Loucy (cell line): ENCODE data around the gene SUSD2.

Experiments used
- H2AFZ ChIP-seq: fragments of 200-600 bp; sonication (generic); 2 replicates; pipeline ENCODE4 v1.6.0; 2016; ENCODE audit warnings: antibody characterized with exemption, mild to moderate bottlenecking, low read length, moderate library complexity
- H3F3A ChIP-seq: fragments of 200-600 bp; 2 replicates; pipeline ENCODE4 v1.6.0; 2016; ENCODE audit warnings: antibody characterized with exemption, low read depth, mild to moderate bottlenecking
- H3K27me3 ChIP-seq: fragments of 200-600 bp; sonication (generic); 2 replicates; pipeline ENCODE4 v1.6.1; 2014; ENCODE audit warnings: low read length, mild to moderate bottlenecking; ENCODE audit not compliant: insufficient read depth, poor library complexity, severe bottlenecking
- H3K36me3 ChIP-seq: fragments of 200-600 bp; sonication (generic); 2 replicates; pipeline ENCODE4 v1.6.1; 2016; ENCODE audit warnings: low read length; ENCODE audit not compliant: insufficient read depth
- H3K4me1 ChIP-seq: fragments of 200-600 bp; sonication (generic); 2 replicates; pipeline ENCODE4 v1.5.1; 2014; ENCODE audit warnings: low read length, mild to moderate bottlenecking; ENCODE audit not compliant: insufficient read depth, poor library complexity, severe bottlenecking
- H3K4me2 ChIP-seq: fragments of 200-600 bp; sonication (generic); 2 replicates; pipeline ENCODE4 v1.6.0; 2014; ENCODE audit warnings: antibody characterized with exemption, low read length, low read depth, mild to moderate bottlenecking; ENCODE audit not compliant: poor library complexity, severe bottlenecking
- H3K4me3 ChIP-seq: fragments of 200-600 bp; sonication (generic); 2 replicates; pipeline ENCODE4 v1.5.1; 2014; ENCODE audit warnings: low read length, mild to moderate bottlenecking, mixed read lengths; ENCODE audit not compliant: poor library complexity, severe bottlenecking
- H3K79me2 ChIP-seq: fragments of 200-600 bp; sonication (generic); 2 replicates; pipeline ENCODE4 v1.6.1; 2014; ENCODE audit warnings: low read length; ENCODE audit not compliant: insufficient read depth
- H3K9ac ChIP-seq: fragments of 200-600 bp; sonication (generic); 2 replicates; pipeline ENCODE4 v1.6.0; 2014; ENCODE audit warnings: mild to moderate bottlenecking, low read depth, low read length, moderate library complexity; ENCODE audit not compliant: poor library complexity, severe bottlenecking
- H3K9me2 ChIP-seq: fragments of 200-600 bp; sonication (generic); replicated peaks from 2 replicates; pipeline ENCODE4 v1.6.1; 2016; ENCODE audit warnings: low read depth, low read length, mixed read lengths
- H3K9me3 ChIP-seq: fragments of 200-600 bp; sonication (generic); 2 replicates; pipeline ENCODE4 v1.6.1; 2014; ENCODE audit warnings: mild to moderate bottlenecking, antibody characterized with exemption, low read length, low read depth; ENCODE audit not compliant: insufficient read depth
- H4K20me1 ChIP-seq: fragments of 200-600 bp; sonication (generic); 2 replicates; pipeline ENCODE4 v1.6.0; 2014; ENCODE audit warnings: antibody characterized with exemption, low read length, mild to moderate bottlenecking; ENCODE audit not compliant: insufficient read depth, poor library complexity, severe bottlenecking
- EZH2phosphoT487 ChIP-seq: fragments of 200-600 bp; IDR thresholded peaks from 2 replicates; pipeline ENCODE4 v1.6.1; 2018; ENCODE audit warnings: antibody characterized with exemption, mild to moderate bottlenecking, moderate library complexity, borderline replicate concordance
- TF ChIP-seq, protein P1 (sequence below): fragments of 200-600 bp; sonication (generic); conservative IDR thresholded peaks from 2 replicates; pipeline ENCODE4 v1.5.1; 2014; ENCODE audit warnings: mild to moderate bottlenecking, antibody characterized with exemption, low read length

Gene SUSD2

DNA sequence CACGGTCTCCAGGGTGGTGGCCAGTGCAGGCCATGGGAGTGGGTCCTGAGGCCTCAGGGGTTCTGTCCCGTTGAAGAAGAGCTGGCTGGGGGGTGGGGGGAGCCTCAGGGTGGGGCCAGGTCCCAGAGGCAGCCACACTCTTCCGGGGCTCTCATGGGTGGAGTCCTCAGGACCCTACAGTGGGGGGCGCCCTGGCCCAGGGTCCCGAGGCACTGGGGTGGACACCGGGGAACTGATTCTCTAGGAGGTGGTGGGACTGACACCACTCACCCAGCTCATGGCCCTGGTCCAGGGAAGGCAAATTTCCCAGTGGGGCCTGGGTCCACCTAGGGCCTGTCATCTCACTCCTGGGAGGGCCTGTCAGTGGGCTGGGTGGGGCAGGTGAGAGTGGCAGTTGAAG, 50.8 kb downstream of the SUSD2 start:
- no peaks in the 10 kb centered on the region for H4K20me1 ChIP-seq
- no peaks in the 10 kb centered on the region for H3K27me3 ChIP-seq
- H3F3A ChIP-seq, result no peaks in the 10 kb centered on the region
- H3K4me1 ChIP-seq, result no peaks in the 10 kb centered on the region
- H3K36me3 ChIP-seq, result no peaks in the 10 kb centered on the region
- no peak overlapping the region for H2AFZ ChIP-seq
- H3K79me2 ChIP-seq, result no peaks in the 10 kb centered on the region
- H3K9ac ChIP-seq, result no peak overlapping the region
- H3K9me3 ChIP-seq, result no peaks in the 10 kb centered on the region
- H3K4me2 ChIP-seq, result no peak overlapping the region
- TF ChIP-seq, protein P1, sequence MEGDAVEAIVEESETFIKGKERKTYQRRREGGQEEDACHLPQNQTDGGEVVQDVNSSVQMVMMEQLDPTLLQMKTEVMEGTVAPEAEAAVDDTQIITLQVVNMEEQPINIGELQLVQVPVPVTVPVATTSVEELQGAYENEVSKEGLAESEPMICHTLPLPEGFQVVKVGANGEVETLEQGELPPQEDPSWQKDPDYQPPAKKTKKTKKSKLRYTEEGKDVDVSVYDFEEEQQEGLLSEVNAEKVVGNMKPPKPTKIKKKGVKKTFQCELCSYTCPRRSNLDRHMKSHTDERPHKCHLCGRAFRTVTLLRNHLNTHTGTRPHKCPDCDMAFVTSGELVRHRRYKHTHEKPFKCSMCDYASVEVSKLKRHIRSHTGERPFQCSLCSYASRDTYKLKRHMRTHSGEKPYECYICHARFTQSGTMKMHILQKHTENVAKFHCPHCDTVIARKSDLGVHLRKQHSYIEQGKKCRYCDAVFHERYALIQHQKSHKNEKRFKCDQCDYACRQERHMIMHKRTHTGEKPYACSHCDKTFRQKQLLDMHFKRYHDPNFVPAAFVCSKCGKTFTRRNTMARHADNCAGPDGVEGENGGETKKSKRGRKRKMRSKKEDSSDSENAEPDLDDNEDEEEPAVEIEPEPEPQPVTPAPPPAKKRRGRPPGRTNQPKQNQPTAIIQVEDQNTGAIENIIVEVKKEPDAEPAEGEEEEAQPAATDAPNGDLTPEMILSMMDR, result no peak
- TF ChIP-seq EZH2phosphoT487, result no peak
- no peaks in the 10 kb centered on the region for H3K9me2 ChIP-seq
- H3K4me3 ChIP-seq, result no peak overlapping the region

GRCh38 chr22:24232725-24233124, 51.4 kb downstream of the SUSD2 start:
- H3K36me3 ChIP-seq, result no peaks in the 10 kb centered on the region
- H3K4me1 ChIP-seq, result no peaks in the 10 kb centered on the region
- H2AFZ ChIP-seq, result no peak overlapping the region
- no peak overlapping the region for H3K4me3 ChIP-seq
- no peaks in the 10 kb centered on the region for H3K9me3 ChIP-seq
- TF ChIP-seq, protein P1, result no peak
- no peak for TF ChIP-seq EZH2phosphoT487
- no peaks in the 10 kb centered on the region for H3K27me3 ChIP-seq
- no peak overlapping the region for H3K4me2 ChIP-seq
- H3K79me2 ChIP-seq, result no peaks in the 10 kb centered on the region
- H3F3A ChIP-seq, result no peaks in the 10 kb centered on the region
- H4K20me1 ChIP-seq, result no peaks in the 10 kb centered on the region
- H3K9me2 ChIP-seq, result no peaks in the 10 kb centered on the region
- H3K9ac ChIP-seq, result no peak overlapping the region

GRCh38 chr22:24233235-24233634, 51.9 kb downstream of the SUSD2 start:
- Histone ChIP-seq H2AFZ (no peak overlapping the region), H3F3A (no peaks in the 10 kb centered on the region), H3K79me2 (no peaks in the 10 kb centered on the region), H3K4me2 (no peak overlapping the region), H3K9me3 (no peaks in the 10 kb centered on the region), H3K9ac (no peak overlapping the region), H3K4me3 (no peak overlapping the region), H3K4me1 (no peaks in the 10 kb centered on the region), H4K20me1 (no peaks in the 10 kb centered on the region), H3K36me3 (no peaks in the 10 kb centered on the region), H3K9me2 (no peaks in the 10 kb centered on the region), H3K27me3 (no peaks in the 10 kb centered on the region)
- TF ChIP-seq EZH2phosphoT487, result no peak
- TF ChIP-seq, protein P1, result no peak
